IMR-90 (cell line): ENCODE measurements around the gene EFNB2.

ENCODE experiments used
- POLR2A ChIP-seq: IDR thresholded peaks from 2 replicates; pipeline ENCODE4 v1.6.1; 2012; ENCODE audit warnings: mild to moderate bottlenecking, low read depth, low read length
- TF ChIP-seq, protein P1 (sequence below): conservative IDR thresholded peaks from 2 replicates; pipeline ENCODE4 v1.5.1; 2012; ENCODE audit warnings: mild to moderate bottlenecking, low read depth, low read length, improper control_type of control experiment

DNA sequence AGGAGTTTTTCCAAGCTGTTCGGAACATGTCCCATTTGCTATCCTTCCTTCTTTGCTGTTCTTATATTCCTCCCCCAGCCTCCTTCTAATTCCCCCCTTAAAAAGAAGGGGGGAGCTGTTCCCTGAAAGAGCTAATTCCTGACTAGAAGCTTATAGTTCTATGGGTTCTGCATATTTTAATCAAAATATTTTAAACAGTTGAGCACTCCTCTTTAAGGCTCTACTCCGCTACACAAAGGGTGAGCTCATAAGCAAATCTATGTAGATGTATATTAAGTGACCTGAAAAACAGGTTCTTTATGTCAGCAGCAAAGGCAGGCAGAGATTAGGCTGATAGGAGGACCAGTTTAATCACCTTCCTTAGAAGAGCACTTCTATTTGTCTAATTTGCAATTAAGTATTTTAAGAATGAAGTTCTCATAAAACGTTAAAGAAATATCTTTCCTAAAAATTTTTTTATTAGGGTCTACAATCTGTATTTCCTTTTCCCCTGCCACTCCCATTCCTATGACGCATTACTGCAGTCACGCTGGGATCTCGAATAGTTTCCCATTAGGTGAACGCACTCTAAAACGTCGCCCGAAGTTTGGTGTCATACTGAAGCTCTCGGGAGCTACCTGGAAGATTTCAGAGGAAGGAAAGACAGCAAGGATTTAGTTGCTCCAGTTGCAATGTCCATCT is 5.2 kb downstream of the EFNB2 start:
- no peak for TF ChIP-seq POLR2A
- TF ChIP-seq, protein P1, sequence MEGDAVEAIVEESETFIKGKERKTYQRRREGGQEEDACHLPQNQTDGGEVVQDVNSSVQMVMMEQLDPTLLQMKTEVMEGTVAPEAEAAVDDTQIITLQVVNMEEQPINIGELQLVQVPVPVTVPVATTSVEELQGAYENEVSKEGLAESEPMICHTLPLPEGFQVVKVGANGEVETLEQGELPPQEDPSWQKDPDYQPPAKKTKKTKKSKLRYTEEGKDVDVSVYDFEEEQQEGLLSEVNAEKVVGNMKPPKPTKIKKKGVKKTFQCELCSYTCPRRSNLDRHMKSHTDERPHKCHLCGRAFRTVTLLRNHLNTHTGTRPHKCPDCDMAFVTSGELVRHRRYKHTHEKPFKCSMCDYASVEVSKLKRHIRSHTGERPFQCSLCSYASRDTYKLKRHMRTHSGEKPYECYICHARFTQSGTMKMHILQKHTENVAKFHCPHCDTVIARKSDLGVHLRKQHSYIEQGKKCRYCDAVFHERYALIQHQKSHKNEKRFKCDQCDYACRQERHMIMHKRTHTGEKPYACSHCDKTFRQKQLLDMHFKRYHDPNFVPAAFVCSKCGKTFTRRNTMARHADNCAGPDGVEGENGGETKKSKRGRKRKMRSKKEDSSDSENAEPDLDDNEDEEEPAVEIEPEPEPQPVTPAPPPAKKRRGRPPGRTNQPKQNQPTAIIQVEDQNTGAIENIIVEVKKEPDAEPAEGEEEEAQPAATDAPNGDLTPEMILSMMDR, result no peak
